Stimulated activated CD4-positive, alpha-beta T cell treated with anti-CD3 and anti-CD28 coated beads, Interleukin-15, amount 100 ng/mL, for 1 hour (primary cell): Measurements from ENCODE around the gene MCMBP.
"Not testable (repeated sequence)": the region's sequence is repeated elsewhere in the genome, so short reads cannot be mapped to it uniquely, and the experiment has no call there.

Experiments used
- DNase-seq, 2 donors: peaks; one replicate each; pipeline ENCODE4 v3.0.0-alpha.2; 2020; ENCODE audit warnings: low read depth in 1 of 2, low spot score in 1 of 2

Gene MCMBP

DNA sequence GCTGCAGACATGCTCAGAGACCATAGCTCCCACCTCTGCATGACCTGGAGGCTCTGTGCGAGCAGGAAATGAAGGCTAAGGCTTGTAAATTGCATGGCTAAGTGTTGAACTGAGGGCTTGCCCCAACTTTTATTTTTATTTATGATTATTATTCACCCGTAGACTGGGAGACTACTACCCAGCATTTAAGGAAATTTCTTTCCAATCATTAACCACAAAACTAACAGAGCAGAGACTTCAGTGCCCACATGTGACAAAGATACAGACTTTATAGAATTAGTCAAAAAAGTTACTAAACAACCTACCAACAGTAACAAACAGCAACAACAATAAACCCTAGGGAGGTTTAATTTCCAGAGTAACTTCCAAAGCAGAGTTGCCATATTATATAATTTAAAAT lies 39.7 kb downstream of the MCMBP start:
- DNase-seq = no peak

DNA sequence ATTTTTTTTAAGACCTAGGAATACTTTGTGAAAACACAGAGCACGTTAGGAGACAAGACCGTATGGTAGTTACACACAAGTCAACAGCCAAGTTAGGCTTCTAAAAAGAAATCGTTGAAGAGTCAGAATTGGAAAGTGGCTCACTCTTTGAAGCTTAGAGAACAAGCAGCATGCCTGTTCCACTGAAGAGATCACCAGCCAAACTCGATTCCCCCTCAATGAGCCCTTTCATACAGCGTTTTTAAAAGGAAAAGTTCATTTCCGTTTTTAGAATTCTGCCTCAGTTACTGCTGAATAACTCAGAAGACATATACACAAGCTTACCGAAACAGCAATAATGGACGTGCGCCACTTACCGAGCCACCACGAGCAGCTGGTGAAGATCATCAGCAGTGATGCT lies 41.0 kb downstream of the MCMBP start:
- no peak for DNase-seq

DNA sequence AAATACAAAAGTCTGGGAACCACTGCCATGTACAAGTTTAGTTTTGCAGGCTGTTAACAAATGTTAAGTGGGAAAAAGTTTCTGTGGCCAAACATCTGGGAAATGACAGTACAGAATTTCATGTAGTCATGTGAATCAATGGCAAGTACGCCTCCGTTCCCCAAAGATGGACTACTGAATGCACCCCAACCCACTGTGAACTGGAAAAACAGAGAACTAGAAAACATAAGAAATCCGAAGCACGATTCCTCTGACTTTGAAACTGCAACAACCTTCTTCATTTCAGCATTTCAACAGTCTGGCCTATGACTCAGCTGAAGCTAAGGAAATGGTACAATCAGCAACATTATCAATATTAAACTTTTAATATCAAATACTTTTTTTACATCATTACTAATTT lies 41.8 kb downstream of the MCMBP start:
- no peak for DNase-seq

DNA sequence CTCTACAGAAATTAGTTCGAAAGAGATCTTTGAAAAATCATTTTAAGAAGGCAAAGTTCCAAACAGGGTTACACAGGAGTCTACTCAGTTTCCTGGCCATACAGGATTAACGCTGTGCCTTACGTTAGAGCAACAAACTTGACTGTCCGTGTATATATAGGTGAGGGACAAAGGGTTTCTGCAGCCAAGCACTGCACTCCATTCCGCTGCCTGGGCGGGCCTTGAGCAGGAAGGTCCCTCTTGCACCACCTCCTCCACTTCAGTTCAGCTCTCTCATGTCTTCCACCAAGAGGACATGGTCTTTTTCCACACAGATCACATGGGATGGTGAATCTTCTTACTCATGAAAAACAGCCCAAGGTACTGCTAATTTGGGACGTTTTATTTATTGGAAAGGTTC lies 43.2 kb downstream of the MCMBP start:
- DNase-seq = no peak

DNA sequence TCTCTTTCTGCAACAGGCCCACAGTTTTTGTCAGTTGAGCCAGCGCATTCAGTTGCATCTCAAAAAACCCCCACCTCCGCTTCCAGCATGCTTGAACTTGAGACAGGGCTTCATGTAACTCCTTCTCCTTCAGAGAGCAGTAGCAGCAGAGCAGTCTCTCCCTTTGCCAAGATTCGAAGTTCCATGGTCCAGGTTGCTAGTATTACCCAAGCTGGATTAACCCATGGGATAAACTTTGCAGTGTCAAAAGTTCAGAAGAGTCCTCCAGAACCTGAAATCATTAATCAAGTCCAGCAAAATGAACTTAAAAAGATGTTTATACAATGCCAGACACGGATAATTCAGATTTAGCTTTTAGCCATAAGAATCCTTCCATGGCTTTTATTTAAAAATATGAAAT lies 45.2 kb downstream of the MCMBP start:
- no peak for DNase-seq

DNA sequence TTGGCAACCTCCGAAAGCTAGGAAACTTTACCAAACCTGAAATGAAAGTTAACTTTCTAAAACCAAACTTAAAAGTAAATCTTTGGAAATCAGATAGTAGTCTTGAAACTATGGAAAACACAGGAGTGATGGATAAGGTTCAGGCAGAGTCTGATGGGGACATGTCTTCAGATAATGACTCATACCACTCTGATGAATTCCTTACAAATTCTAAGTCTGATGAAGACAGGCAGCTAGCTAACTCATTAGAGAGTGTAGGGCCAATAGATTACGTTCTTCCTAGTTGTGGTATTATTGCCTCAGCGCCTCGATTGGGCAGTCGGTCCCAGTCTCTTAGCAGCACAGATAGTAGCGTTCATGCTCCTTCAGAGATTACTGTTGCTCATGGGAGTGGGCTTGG lies 45.9 kb downstream of the MCMBP start:
- DNase-seq = no peak

DNA sequence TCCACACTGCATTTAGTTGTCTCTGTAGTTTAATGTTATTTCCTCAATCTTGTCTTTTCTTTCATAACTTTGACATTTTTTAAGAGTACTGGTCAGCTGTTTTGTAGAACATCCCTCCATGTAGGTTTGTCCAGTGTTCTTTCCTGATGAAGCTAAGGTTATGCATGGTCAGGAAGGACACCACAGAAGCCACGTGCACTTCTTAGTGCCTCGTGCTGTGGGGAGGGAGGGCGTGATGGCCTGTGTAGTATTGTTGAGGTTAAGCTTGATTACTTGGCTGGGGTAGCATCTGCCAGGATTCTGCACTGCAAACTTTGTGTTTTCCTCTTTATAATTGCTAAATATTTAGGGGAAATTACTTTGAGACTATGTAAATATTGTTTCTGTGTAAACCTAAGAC lies 48.3 kb downstream of the MCMBP start:
- DNase-seq = no peak

DNA sequence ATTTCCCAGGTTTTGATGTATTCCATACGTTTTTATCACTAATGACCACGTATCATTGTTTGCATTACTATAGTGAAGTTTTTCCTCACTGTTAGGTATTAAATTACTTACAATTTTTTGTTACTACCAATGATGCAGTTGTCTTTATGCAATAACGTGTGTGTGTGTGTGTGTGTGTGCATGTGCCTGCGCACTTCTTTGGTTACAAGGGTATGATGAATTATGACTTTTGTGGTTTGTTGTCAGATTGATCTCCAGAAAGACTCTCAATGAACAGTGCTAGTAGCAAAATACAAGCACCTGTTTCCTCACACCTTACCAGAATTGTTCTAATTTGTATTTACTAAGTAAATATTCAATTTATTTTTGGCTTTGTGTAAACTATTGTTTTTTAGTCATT lies 51.5 kb downstream of the MCMBP start:
- DNase-seq = no peak

DNA sequence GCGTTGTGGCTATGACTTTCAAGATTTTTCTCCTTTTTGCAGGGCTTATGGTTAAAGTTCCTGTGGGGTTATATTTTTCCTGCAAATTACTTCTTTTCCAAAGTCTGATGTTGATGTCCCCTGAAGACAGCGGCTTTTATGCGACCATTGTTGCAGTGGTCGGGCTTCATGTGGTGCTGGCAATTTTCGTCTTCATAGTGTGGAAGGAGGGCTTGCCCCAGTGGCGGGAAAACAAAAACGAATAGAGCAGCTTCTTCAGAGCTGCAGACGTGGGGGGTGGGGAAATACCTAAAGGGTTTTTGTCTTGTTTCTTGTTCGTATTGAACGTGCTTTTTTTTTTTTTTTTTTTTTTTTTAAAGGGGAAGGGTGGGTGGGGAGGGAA lies 53.8 kb downstream of the MCMBP start:
- DNase-seq = no peak

DNA sequence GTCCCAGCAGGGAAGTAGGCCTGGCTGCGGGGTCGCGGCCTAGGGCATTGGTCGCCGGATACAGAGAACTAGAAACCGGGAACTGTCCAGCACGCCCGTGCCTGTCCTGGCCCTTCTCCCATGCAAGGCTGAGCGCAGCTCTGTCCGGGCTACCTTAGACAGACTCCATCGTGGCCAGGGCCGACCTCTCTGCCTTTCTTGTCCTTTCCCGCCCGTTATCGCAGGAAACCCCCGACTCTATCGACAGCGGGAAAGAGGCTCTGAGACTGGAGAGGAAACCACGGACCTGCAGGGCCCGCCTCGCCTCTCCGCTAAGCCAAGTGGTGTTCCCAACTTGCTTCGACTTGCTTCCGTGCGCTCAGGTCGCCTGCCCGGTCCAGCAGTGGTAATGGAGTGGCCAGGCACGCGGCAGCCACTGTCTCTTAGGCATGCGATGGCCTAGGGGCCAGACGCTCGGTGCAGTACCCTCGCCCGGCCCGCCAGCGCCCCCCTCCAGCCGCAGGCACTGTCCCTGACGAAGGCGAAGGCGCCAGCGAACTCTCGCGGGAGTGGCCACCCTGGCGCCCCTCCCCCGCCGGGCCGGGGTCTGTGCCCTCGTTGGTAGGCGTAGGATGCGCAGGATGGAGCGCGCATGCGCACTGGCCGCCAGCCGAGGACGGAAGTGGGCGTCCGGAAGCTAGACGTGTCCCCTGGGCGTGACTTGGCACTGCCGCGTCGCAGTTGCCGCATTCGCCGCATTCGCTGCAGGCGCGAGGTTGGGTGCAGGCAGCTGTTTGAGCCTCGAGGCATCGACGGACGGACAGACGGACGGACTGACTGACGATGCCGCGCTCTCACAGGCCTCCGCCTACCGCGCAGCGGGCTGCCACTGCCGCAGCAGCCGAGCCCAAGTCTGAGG lies 54.4 kb downstream of the MCMBP start:
- peak in 1 of 2 donors; percentile 7 for DNase-seq

DNA sequence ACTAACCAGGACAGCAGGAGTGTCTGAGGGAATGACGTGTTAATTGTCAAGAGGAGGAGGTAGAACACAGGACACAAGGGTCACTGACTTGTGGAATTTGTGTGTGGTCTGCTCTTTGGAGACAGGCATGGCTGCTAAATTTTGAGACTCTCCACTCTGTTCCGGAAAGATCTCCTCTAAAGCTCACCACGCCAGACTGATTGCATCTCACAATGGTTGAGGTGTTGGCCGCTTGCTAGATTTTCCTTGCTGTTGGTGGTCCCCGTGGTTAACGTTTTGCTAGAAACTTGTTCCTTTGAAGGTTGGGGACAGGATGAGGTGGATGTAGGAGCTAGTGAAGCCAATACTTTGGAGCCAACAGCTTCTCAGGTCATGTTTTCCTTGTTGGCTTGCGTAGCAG lies 57.0 kb downstream of the MCMBP start:
- DNase-seq = no peak

DNA sequence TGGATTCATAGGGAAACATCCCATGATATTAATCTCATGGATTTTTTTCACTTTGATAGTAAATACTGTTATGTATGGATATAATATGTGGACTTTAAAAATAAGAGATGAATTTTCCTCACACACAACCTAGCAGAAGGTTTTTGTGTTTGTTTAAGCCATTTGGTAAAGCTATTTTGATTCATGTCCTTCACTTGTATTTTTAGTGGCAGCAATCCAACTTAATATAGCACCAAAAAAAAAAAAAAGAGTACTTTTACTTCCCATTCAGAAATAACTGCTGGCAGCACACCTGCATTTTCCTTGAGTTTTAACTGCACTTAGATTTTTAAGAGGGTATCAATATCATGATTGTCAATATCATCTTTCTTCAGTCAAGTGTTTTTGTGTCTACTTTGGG lies 60.0 kb downstream of the MCMBP start:
- DNase-seq = no peak

DNA sequence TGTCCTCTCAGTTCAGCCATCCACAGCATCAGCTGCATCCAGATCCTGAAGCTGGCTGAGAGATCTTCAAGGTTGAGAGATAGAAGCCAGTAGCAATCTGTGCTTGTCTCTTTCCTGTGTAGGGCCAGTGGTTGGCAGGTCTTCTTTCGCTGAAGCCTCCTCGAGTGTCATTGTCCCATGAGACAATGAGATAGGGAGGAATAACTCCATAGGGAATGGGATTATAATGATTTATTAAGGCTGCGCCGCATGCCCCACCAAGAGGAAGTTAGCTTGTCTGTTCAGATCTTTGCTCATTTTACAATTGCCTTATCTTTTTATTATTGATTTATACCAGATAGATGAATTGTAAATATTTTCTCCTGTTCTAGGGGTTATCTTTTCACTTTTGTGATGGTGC lies 61.5 kb downstream of the MCMBP start:
- DNase-seq = no peak

DNA sequence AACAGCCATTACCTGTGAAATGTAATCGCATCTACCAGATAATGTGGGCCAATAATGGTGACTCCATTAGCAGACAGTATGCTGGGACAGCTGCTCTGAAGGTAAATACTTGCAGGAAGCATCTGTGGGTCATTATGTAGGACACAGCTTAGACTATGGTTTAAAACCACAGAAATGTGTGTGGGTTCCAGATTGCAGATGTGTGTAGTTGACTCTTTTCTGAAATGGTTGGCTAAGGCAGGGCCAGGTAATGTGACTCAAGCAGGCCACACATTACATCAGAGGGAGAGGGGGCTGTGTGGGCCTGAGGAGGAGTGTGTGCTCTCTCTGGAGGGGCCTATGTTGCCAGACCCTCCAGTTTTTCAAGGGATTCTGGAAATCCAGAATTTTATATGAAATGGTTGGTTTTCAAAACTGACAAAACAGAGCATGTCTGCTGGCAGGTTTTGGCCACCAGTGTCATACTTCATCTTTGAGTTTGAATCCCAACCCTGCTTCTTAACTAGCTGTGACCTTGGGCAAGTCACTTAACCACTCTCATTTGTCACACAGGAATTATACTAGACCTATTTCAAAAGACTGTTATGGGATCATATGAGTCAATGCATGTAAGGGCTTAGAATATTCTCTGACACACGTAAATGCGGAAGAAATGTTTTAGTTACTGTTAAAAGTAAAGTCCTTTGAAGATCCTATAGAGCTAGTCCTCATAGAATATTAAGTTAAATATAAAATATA lies 64.5 kb downstream of the MCMBP start:
- no peak for DNase-seq

DNA sequence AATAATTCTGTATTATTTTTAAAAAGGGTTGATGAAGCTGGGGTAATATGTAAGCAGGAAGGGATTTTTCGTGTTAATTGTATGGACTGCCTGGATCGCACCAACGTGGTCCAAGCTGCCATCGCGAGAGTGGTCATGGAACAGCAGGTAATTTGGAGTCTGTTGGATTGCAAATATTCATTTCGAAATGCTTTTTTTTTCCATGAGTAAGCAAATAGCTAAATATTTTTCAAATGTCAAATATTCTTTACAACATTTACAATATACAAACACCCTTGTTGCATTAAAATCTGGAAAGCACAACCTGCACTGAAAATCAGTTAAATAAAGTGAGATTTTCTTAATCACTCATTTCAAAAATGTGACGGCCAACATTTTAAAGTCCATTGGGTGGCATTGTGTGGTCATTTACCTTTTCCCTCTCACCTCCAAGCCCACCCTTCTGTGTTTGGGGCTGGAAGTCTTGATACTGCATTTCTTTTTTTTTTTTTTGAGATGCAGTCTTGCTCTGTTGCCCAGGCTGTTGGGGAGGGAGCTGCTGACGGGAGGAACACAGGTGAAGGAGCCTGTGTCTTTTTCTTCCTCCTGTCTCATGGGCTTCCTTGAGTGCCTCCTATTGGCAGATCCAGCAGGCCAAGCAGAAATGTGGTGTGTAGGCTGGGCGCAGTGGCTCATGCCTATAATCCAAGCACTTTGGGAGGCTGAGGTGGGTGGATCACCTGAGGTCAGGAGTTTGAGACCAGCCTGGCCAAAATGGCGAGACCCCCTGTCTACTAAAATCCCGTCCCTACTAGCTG lies 66.1 kb downstream of the MCMBP start:
- no peak for DNase-seq

DNA sequence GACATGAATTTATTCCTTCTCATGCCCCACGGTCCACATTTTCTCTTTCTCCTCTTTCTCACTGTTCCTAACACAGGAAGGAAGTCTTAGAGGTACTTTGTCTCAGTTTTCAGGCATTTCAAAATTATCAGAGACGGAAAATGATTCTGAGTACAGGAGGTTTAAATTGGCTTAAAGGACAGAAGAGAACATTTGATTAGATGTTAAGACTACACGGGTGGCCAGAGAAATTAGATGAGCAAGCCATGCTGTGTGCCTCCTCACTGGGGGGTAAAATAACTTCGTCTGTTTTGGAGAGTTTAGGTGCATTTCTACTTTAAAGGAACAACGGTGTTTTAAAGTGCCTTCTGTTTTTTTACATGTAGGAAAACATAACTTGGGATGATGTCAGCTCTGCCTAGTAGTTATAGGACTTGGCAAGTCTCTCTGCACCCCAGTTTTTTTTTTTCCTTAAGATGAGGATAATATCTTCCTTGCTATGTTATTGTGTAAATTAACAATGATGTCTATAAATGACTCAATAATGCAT lies 66.9 kb downstream of the MCMBP start:
- DNase-seq = no peak

DNA sequence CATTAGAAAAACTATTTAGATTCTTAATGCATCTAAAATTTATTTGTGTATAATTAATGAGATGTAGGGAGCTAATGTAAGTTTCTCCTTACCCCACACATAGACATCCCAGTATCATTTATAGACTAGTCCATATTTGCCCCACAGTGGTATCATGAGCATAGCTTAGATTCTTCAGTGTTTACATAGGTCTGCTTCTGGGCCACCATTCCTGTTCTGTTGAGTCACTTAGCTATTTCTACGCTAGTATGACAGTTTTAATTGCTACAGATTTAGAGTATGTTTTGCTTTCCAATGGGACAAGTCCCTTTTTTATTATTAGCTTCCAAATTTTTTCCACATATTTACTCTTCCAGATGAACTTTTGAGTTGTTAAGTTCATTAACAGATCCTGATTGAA lies 69.4 kb downstream of the MCMBP start:
- DNase-seq = no peak

DNA sequence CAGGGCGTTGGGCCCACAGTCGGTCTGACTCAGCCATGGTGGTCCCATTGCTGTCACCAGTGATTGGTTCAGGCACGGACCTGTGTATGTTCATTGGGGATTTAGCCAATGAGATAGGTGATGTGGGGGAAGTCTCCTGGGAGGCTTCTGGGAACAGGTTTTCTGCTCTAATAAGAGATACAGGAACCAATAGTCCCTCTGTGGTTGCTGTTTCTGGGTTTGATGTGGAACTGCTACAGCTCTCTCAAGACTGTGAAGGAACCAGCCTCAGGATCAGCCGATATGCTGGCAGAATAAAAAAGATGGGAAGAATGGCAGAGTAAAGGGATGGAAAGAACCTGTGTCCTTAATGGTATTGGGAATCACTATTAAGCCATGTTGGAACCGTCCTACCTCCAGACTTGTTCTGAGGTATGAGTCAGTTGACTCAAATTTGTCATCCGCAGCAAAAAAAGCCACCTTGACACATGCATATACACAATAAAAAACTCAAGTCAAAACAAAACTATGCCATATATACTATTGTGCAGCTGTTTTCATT lies 70.6 kb downstream of the MCMBP start:
- no peak for DNase-seq

DNA sequence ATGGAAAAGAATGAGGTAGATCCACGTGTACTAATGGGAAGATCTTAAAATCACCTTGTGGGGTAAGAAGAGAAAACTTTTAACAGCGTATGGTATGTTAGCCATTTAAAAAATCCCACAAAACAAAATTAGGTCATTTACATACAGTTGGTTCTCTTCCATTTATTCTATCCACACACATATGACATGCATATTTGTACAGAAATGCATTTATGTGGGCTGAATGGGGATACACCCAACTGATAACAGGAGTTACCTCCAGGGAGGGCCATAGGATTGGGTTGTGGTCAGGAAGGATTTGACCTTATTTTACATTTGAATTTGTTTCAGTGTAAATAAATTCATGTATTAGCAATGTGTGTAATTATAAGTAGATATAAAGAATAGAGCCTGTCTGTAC lies 71.5 kb downstream of the MCMBP start:
- DNase-seq = no peak

DNA sequence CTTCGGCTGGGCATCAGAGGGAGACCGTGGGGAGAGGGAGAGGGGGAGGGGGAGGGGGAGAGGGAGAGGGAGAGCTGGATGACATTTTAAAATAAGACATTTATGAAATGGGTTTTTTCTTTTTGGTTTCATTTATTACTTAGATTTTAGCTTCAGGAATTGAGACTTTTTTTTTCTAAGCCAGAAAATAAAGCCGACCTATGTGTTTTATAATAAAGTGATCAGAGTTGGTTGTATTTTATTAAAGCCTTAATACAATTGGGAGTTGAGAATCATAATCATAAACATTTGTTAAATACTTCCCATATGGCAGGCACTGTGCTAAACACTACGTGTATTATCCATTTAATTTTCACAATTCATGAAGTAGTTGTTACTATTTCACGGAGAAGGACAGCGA lies 76.6 kb downstream of the MCMBP start:
- DNase-seq = no peak

DNA sequence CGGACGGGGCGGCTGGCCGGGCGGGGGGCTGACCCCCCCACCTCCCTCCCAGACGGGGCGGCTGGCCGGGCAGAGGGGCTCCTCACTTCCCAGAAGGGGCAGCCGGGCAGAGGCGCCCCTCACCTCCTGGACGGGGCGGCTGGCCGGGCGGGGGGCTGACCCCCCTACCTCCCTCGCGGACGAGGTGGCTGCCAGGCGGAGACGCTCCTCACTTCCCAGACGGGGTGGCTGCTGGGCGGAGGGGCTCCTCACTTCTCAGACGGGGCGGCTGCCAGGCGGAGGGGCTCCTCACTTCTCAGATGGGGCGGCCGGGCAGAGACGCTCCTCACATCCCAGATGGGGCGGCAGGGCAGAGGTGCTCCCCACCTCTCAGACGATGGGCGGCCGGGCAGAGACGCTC lies 77.5 kb downstream of the MCMBP start:
- DNase-seq = not testable (repeated sequence)
